GM23338 (cell line): Measurements from ENCODE around the gene IGDCC3. TPM values are rescaled to one million over a fixed set of nuclear protein-coding genes. Genes with fewer than 3 reads are reported as not detected.

Experiments used
- ATAC-seq: fragments of 200-7000 bp; cut with Tn5 transposase; 3 replicates; pipeline ENCODE4 v1.9.1; 2020
- DNase-seq: peaks from one replicate; pipeline ENCODE4 v3.0.0-alpha.2; 2015; ENCODE audit warnings: low spot score
- H2AFZ ChIP-seq: fragments of 200-600 bp; sonication (generic); 2 replicates; pipeline ENCODE4 v1.8.0; 2016; ENCODE audit warnings: antibody characterized with exemption, mild to moderate bottlenecking, moderate library complexity
- H3F3A ChIP-seq: fragments of 200-600 bp; sonication (generic); replicated peaks from 2 replicates; pipeline ENCODE4 v1.8.0; 2017; ENCODE audit warnings: antibody characterized with exemption, mixed run types, low read depth
- H3K27ac ChIP-seq: fragments of 200-600 bp; sonication (generic); 2 replicates; pipeline ENCODE4 v1.6.1; 2016; ENCODE audit warnings: low read depth
- H3K27me3 ChIP-seq: fragments of 200-600 bp; sonication (generic); 2 replicates; pipeline ENCODE4 v1.8.0; 2016; ENCODE audit warnings: mild to moderate bottlenecking, mixed run types, moderate library complexity; ENCODE audit not compliant: insufficient read depth
- H3K36me3 ChIP-seq: fragments of 200-600 bp; sonication (generic); 2 replicates; pipeline ENCODE4 v1.8.0; 2016; ENCODE audit warnings: mild to moderate bottlenecking; ENCODE audit not compliant: insufficient read depth
- H3K4me1 ChIP-seq: fragments of 200-600 bp; sonication (generic); 2 replicates; pipeline ENCODE4 v1.8.0; 2016; ENCODE audit warnings: mild to moderate bottlenecking, moderate library complexity; ENCODE audit not compliant: insufficient read depth
- H3K4me2 ChIP-seq: fragments of 200-600 bp; sonication (generic); 2 replicates; pipeline ENCODE4 v1.7.1; 2017; ENCODE audit warnings: mixed run types
- H3K4me3 ChIP-seq: fragments of 200-600 bp; sonication (generic); 2 replicates; pipeline ENCODE4 v1.6.1; 2016; ENCODE audit warnings: mixed run types
- H3K79me2 ChIP-seq: fragments of 200-600 bp; sonication (generic); replicated peaks from 2 replicates; pipeline ENCODE4 v1.8.0; 2017; ENCODE audit warnings: mild to moderate bottlenecking; ENCODE audit not compliant: insufficient read depth
- H3K9me2 ChIP-seq: fragments of 200-600 bp; sonication (generic); 2 replicates; pipeline ENCODE4 v1.8.0; 2017; ENCODE audit not compliant: insufficient read depth
- H4K20me1 ChIP-seq: fragments of 200-600 bp; sonication (generic); replicated peaks from 2 replicates; pipeline ENCODE4 v1.8.0; 2017; ENCODE audit warnings: mild to moderate bottlenecking; ENCODE audit not compliant: insufficient read depth
- H3K27ac Mint-ChIP-seq: 2 replicates; pipeline ENCODE4 v1.8.0; 2020; ENCODE audit warnings: inconsistent platforms, mild to moderate bottlenecking, moderate library complexity, mixed read lengths
- H3K27me3 Mint-ChIP-seq: 3 replicates; pipeline ENCODE4 v1.8.0; 2022; ENCODE audit warnings: low read depth, mild to moderate bottlenecking, moderate library complexity, mixed read lengths, inconsistent platforms; ENCODE audit not compliant: insufficient read depth, poor library complexity
- H3K36me3 Mint-ChIP-seq: 3 replicates; pipeline ENCODE4 v1.8.0; 2021; ENCODE audit warnings: low read depth, mild to moderate bottlenecking, inconsistent platforms, moderate library complexity, mixed read lengths
- H3K4me1 Mint-ChIP-seq: 3 replicates; pipeline ENCODE4 v1.8.0; 2020; ENCODE audit warnings: mild to moderate bottlenecking, inconsistent platforms, mixed read lengths
- H3K4me3 Mint-ChIP-seq: 3 replicates; pipeline ENCODE4 v1.8.0; 2021; ENCODE audit warnings: moderate library complexity, mild to moderate bottlenecking, inconsistent platforms, mixed read lengths
- H3K9me3 Mint-ChIP-seq: 3 replicates; pipeline ENCODE4 v1.8.0; 2020; ENCODE audit warnings: moderate library complexity, mild to moderate bottlenecking, inconsistent platforms, mixed read lengths
- EZH2phosphoT487 ChIP-seq: fragments of 200-600 bp; sonication (generic); IDR thresholded peaks from one replicate; pipeline ENCODE4 v1.8.1; 2018; ENCODE audit warnings: antibody characterized with exemption; ENCODE audit not compliant: unreplicated experiment
- JUNB ChIP-seq: IDR thresholded peaks from one replicate; pipeline ENCODE4 v1.6.1; 2016; ENCODE audit warnings: antibody characterized with exemption; ENCODE audit not compliant: unreplicated experiment
- NANOG ChIP-seq: IDR thresholded peaks from 2 replicates; pipeline ENCODE4 v1.6.1; 2016; ENCODE audit warnings: antibody characterized with exemption, borderline replicate concordance
- POLR2AphosphoS5 ChIP-seq: IDR thresholded peaks from 2 replicates; pipeline ENCODE4 v1.6.1; 2016; ENCODE audit warnings: antibody characterized with exemption, low read depth
- STAT1 ChIP-seq: IDR thresholded peaks from one replicate; pipeline ENCODE4 v1.6.1; 2016; ENCODE audit warnings: antibody characterized with exemption; ENCODE audit not compliant: unreplicated experiment
- ZNF462 ChIP-seq: fragments of 250-450 bp; sonication (Bioruptor Pico); IDR thresholded peaks from 2 replicates; pipeline ENCODE4 v1.5.0; 2020; ENCODE audit warnings: mild to moderate bottlenecking, moderate library complexity
- polyA plus RNA-seq: library from polyadenylated mRNA; unstranded; fragments of >200 nt; fragmentation: Nextera tagmentation; extraction: Ambion mirVana; gene quantifications from 2 replicates; pipeline ENCODE4 v1.2.1, GENCODE V29; 2016
- total RNA-seq: library from RNA; depleted of rRNA; stranded (reverse); fragments of >200 nt; shearing (Covaris generic); gene quantifications from 2 replicates; pipeline ENCODE4 v1.2.3, GENCODE V29; 2014
- TF ChIP-seq, protein P1 (sequence below): IDR thresholded peaks from one replicate; pipeline ENCODE4 v1.6.1; 2018; ENCODE audit warnings: antibody characterized with exemption; ENCODE audit not compliant: unreplicated experiment

IGDCC3 gene
- total and polyA plus RNA-seq, 2 experiments from 2014 or later: 15.3 to 30.7 TPM

GRCh38 chr15:65382921-65383320, 5.1 kb upstream of the IGDCC3 start:
- H3K27ac ChIP-seq: no peak overlapping the region
- H2AFZ ChIP-seq: no peak overlapping the region
- H3K4me3 ChIP-seq: no peak overlapping the region
- Mint-ChIP-seq H3K4me3 (no peak overlapping the region), H3K36me3 (peaks cover 22% of the 10 kb centered on the region), H3K27me3 (peaks cover 21% of the 10 kb centered on the region), H3K9me3 (no peaks in the 10 kb centered on the region), H3K27ac (no peak overlapping the region), H3K4me1 (peaks cover 38% of the 10 kb centered on the region)
- no peaks in the 10 kb centered on the region for H3K36me3 ChIP-seq
- H3K4me2 ChIP-seq: no peak overlapping the region
- no peak for ATAC-seq
- H3K79me2 ChIP-seq: no peaks in the 10 kb centered on the region
- no peak for TF ChIP-seq STAT1
- TF ChIP-seq POLR2AphosphoS5: no peak
- TF ChIP-seq, protein P1, sequence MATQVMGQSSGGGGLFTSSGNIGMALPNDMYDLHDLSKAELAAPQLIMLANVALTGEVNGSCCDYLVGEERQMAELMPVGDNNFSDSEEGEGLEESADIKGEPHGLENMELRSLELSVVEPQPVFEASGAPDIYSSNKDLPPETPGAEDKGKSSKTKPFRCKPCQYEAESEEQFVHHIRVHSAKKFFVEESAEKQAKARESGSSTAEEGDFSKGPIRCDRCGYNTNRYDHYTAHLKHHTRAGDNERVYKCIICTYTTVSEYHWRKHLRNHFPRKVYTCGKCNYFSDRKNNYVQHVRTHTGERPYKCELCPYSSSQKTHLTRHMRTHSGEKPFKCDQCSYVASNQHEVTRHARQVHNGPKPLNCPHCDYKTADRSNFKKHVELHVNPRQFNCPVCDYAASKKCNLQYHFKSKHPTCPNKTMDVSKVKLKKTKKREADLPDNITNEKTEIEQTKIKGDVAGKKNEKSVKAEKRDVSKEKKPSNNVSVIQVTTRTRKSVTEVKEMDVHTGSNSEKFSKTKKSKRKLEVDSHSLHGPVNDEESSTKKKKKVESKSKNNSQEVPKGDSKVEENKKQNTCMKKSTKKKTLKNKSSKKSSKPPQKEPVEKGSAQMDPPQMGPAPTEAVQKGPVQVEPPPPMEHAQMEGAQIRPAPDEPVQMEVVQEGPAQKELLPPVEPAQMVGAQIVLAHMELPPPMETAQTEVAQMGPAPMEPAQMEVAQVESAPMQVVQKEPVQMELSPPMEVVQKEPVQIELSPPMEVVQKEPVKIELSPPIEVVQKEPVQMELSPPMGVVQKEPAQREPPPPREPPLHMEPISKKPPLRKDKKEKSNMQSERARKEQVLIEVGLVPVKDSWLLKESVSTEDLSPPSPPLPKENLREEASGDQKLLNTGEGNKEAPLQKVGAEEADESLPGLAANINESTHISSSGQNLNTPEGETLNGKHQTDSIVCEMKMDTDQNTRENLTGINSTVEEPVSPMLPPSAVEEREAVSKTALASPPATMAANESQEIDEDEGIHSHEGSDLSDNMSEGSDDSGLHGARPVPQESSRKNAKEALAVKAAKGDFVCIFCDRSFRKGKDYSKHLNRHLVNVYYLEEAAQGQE: no peak
- no peak for TF ChIP-seq EZH2phosphoT487
- TF ChIP-seq NANOG: no peak
- H3K27me3 ChIP-seq: peaks cover 30% of the 10 kb centered on the region
- peaks cover 15% of the 10 kb centered on the region; the same call in 1 of the 2 replicates for H3F3A ChIP-seq
- no peaks in the 10 kb centered on the region for H3K9me2 ChIP-seq
- H4K20me1 ChIP-seq: no peaks in the 10 kb centered on the region
- DNase-seq: no peak
- H3K4me1 ChIP-seq: peaks cover 26% of the 10 kb centered on the region

DNA sequence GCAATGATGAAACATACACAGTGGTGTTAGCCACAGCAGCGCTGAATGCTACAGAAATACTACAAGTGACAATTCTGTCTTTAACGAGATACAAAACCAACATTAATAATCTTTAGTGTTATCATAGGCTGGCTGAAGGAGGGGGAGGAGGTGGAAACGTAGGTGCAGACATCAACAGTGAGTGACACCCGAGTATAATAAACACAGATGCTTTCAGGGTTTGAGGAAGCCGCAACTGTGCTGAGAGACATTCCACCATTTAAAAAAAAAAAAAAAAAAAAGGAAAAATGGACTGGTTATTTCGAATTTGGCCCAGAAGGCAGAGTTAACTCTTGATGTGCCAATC, 4.3 kb upstream of the IGDCC3 start:
- H3K36me3 ChIP-seq: no peaks in the 10 kb centered on the region
- Mint-ChIP-seq H3K36me3 (peaks cover 22% of the 10 kb centered on the region), H3K4me1 (peaks cover 38% of the 10 kb centered on the region), H3K9me3 (no peaks in the 10 kb centered on the region; the same call in 2 of the 3 replicates), H3K27ac (no peak overlapping the region), H3K27me3 (peaks cover 22% of the 10 kb centered on the region), H3K4me3 (no peak overlapping the region; the same call in 2 of the 3 replicates)
- H3F3A ChIP-seq: peaks cover 15% of the 10 kb centered on the region; the same call in 1 of the 2 replicates
- no peak overlapping the region for H3K27ac ChIP-seq
- ATAC-seq (no peak), DNase-seq (no peak)
- no peak overlapping the region for H2AFZ ChIP-seq
- no peaks in the 10 kb centered on the region for H3K9me2 ChIP-seq
- no peaks in the 10 kb centered on the region for H4K20me1 ChIP-seq
- H3K4me2 ChIP-seq: no peak overlapping the region
- H3K4me3 ChIP-seq: no peak overlapping the region
- no peaks in the 10 kb centered on the region for H3K79me2 ChIP-seq
- H3K4me1 ChIP-seq: peaks cover 26% of the 10 kb centered on the region
- peaks cover 30% of the 10 kb centered on the region for H3K27me3 ChIP-seq
- TF ChIP-seq ZNF462 (CRISPR knock-in tag): no peak
- TF ChIP-seq JUNB: no peak
- TF ChIP-seq, protein P1: no peak
- no peak for TF ChIP-seq NANOG
- TF ChIP-seq EZH2phosphoT487: no peak
- no peak for TF ChIP-seq STAT1
